NCI-H2196 (cell line): ENCODE data around the gene NBEA.
A peak's percentile ranks its signal among the peaks of the same experiment; 100 is the strongest.
"Not testable (repeated sequence)": the region's sequence is repeated elsewhere in the genome, so short reads cannot be mapped to it uniquely, and the experiment has no call there.

Experiments
- DNase-seq: peaks from one replicate; lab custom pipeline; 2025; ENCODE audit not compliant: unreplicated experiment; lab: John Stamatoyannopoulos, UW

NBEA gene

GRCh38 chr13:35058585-35058984, 116.5 kb downstream of the NBEA start:
- DNase-seq, result not testable (repeated sequence)

DNA sequence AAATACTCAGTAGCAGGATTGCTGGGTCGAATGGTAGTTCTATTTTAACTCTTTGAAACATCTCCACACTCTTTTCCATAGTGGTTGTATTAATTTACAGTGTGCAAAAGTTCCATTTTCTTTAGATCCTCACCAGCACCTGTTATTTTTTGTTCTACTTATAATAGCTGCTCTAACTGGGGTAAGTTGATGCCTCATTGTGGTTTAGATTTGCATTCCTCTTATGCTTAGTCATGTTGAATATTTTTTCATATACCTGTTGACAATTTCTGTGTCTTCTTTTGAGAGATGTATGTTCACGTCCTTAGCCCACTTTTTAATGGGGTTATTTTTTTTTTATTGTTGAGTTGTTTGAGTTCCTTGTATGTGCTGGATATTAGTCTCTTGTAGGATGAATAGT, 144.6 kb downstream of the NBEA start:
- DNase-seq, result no peak

DNA sequence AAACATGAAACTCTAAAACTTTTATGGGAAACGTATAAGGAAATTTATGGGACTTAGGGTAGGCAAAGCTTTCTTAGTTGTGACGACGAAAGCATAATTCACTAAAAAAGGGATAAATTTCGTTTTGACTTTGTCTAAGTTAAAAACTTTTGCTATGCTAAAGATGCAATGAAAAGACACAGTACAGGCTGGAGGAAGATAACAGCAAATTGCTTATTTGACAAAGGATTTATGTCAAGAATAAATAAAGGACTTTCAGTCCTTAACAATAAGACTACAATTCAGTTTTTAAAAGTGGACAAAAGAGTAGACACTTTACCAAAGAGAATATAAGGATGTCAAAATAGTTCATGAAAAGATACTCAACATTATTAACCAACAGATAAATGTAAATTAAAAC, 150.2 kb downstream of the NBEA start:
- DNase-seq, result no peak

DNA sequence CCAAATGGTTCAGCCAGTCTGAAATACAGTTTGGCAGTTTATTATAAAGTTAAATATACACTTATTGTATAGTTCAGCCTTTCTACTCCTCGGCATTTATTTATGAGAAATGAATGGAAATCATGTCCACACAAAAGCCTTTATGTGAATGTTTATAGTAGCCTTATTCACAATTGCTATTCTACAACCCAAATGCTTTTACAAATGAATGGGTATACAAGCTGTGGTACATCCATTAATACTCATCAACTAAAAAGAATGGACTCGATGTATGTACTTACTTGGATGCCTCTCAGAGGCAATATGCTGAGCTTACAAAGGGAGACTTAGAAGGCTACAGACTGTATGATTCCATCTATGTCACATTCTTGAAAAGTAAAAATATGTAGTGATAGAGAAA, 150.7 kb downstream of the NBEA start:
- no peak for DNase-seq

DNA sequence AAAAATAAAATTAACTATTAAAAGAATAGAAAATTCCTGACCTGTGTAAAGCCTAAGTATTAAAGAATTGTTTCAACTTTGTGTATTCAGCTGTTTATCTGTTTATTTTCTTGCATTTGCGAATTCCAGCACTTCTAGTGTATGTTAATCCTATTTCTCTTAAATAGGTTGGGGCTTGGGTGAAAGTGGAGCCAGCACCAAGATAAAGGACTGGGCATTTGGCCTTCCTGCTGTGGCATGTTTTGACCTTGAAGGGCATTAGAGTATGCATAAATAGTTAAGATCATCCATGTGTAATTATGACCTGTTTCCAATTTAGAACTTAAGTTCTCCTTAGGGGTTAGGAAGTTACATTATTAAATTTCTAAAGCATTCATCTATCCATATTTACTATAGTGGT, 151.3 kb downstream of the NBEA start:
- DNase-seq, result no peak

DNA sequence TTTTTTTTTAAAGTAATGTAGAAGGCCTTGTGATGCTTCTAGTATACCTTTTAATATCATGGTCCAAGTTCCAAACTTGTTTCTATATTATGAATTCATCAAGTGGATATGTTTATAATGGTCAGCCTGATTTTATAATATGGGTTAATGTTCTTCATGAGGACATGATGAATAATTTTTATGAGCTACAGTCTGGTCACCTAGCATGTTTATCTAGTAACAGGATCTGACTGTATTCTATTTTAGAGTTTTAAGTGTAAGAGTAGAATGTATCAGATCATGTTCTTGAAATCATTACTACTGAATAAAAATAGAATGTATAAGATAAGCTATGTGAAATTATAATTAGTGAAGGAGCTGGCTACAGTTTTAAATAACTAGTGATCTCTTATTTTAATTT, 164.7 kb downstream of the NBEA start:
- DNase-seq, result not testable (repeated sequence)

- no peak for DNase-seq
Measured at GRCh38 chr13:35107535-35107934, 165.5 kb downstream of the NBEA start.

GRCh38 chr13:35113612-35114011, 171.5 kb downstream of the NBEA start:
- DNase-seq, result not testable (repeated sequence)

- DNase-seq, result no peak
Measured at GRCh38 chr13:35127466-35127865, 185.4 kb downstream of the NBEA start.

DNA sequence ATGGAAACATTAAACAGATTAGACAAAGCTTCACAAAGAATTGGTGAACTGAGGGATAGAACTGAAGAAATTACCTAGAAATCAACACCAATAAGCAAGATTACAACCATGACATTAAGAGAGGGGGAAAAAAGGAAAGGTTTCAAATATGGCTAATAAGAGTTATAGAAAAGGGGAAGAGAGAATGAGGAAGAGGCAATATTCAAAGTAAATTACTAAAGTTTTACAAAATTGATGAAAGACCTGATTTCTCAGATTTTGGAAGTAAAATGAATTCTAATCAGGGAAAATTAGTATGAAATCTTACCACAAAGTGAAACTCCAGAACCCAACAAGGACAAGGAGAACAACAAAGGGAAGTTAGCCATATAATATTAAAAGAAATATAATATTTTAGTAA, 187.4 kb downstream of the NBEA start:
- DNase-seq, result no peak

DNA sequence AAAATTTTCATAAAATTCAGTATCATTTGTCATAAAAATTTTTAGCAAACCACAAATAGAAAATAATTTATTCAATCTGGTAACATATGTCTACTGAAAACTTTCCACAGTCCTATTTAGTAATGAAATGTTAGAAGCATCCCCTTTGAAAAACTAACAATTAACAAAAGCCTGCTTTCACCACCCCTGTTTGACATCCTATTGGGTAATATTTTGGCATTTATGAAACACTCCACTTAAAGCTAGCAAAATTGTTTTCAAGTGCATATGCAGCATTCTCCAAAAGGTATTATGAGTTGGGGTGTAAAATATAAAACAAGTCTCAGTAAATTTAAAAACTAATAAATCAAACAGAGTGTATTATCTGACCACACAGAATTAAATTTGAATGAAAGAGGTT, 189.4 kb downstream of the NBEA start:
- no peak for DNase-seq

GRCh38 chr13:35136585-35136984, 194.5 kb downstream of the NBEA start:
- DNase-seq, result no peak

DNA sequence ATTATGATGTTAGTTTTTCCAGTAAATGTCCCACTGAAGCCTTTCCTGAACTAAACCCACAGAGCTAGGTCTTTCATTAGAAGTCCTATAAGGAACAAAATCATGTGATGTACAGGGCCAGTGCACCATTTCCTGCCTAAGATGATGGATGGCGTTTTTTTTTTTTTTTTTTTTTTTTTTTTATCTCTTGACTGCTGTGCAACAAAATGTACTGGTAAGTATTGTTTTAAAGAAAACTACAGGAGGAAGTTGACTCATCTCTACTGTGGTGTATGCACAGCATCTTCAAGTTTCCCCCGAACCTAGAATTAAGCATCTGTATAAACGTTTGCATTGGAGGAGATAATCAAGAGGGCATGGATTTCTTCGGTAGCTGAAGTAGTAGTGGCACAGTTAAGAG, 197.5 kb downstream of the NBEA start:
- no peak for DNase-seq

GRCh38 chr13:35140321-35140720, 198.3 kb downstream of the NBEA start:
- no peak for DNase-seq

- no peak for DNase-seq
Measured at GRCh38 chr13:35140831-35141230, 198.8 kb downstream of the NBEA start.

DNA sequence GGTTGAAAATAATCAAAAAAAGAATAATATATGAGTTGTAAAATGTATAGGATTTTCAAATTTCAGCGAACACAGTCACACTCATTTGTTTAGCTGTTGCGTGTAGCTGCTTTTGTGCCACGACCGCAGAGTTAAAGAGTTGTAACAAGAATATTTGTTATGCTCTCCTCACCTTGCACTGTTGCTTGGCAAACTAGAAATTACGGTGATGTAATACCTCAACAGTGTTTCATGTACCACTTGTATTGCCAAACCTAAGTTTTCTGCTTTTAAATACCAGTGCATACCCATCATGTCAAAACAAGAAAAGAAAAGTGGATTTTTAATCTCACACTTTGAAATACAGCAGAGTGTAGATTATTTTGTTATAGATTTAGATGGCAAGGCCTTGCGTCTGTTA, 201.1 kb downstream of the NBEA start:
- DNase-seq, result no peak

GRCh38 chr13:35144166-35144890, 202.3 kb downstream of the NBEA start:
- DNase-seq, result no peak

- DNase-seq, result no peak
Measured at GRCh38 chr13:35146686-35147085, 204.6 kb downstream of the NBEA start.

- peak; percentile 49 for DNase-seq
Measured at GRCh38 chr13:35157143-35157755, 215.2 kb downstream of the NBEA start.

DNA sequence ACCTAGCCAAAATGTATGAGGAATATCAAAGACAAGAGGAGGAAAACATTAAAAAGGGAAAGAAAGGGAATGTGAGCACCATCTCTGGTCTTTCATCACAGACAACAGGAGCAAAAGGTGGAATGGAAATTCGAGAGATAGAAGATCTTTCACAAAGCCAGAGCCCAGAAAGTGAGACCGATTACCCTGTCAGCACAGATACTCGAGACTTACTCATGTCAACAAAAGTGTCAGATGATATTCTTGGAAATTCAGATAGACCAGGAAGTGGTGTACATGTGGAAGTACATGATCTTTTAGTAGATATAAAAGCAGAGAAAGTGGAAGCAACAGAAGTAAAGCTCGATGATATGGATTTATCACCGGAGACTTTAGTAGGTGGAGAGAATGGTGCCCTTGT, 217.0 kb downstream of the NBEA start:
- DNase-seq, result no peak

DNA sequence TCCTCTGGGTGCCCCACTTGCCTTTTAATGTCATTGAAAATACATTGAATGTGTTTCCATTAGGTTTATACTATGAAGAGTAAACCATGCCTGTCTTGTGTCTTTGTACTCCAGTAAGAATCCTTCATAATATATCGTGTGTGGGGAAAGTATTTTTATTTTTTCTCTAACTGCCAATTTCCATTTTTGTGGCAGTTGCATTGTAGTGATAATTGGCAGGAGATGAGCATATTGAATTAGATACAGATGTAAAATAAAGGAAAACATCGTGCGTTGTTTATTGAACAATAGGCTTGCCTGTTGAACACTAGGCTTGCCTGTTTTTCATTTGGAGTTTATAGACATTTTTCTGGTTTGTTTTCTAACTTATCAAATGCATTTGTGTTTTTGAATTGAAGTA, 218.8 kb downstream of the NBEA start:
- no peak for DNase-seq

GRCh38 chr13:35162420-35162819, 220.3 kb downstream of the NBEA start:
- no peak for DNase-seq

DNA sequence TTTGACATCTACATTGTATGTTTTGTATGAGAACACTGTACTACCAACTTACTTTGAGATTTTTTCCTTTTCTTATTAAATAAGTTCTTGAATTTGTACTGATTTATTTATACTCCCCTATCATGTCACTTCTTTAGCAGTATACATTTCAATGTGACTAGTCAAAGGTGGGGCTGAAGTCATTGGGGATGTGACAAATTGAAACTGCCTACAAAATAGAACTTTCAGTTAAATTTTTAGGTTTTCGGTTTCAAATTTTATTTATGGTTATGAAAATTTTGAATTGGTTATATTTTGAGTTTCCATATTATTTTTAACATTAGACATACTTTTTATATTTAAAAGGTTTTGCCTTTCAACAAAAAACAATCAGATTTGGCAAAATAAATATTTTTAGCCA, 221.6 kb downstream of the NBEA start:
- no peak for DNase-seq
